Measurements from ENCODE around the gene HIRA. TPM values are rescaled to one million over a fixed set of nuclear protein-coding genes. Genes with fewer than 3 reads are reported as not detected.

The HIRA gene
- total RNA-seq, 3 donors from 2014 or later = 13.5 to 22.9 (median 18.4) TPM

GRCh38 chr22:19376247-19376646 is 55.3 kb downstream of the HIRA start:
- Histone ChIP-seq H3K4me1 (no peaks in the 10 kb centered on the region), H3K27ac (no peak overlapping the region), H3K36me3 (peaks cover 9% of the 10 kb centered on the region), H3K27me3 (no peaks in the 10 kb centered on the region), H3K9me3 (no peaks in the 10 kb centered on the region), H3K4me3 (no peak overlapping the region)
- DNase-seq (ENCODE audit: low spot score in 2 of 2) = no peak
- intact Hi-C loops (cut with DNase I; ENCODE audit: low total_unique reads) = no loop called here
- TF ChIP-seq POLR2A (IDR thresholded peaks at IDR 0.05) = no peak
- TF ChIP-seq CTCF (IDR thresholded peaks at IDR 0.05) = no peak
- TF ChIP-seq POLR2AphosphoS5 (IDR thresholded peaks at IDR 0.05) = no peak

- H3K27ac ChIP-seq = no peak overlapping the region
Observed at GRCh38 chr22:19375435-19375834, 56.1 kb downstream of the HIRA start.

GRCh38 chr22:19374410-19374809 is 57.1 kb downstream of the HIRA start:
- H3K9me3 ChIP-seq = no peaks in the 10 kb centered on the region
- H3K27ac ChIP-seq = no peak overlapping the region
- intact Hi-C loops (cut with DNase I; ENCODE audit: low total_unique reads) = no loop called here
- TF ChIP-seq POLR2AphosphoS5 (IDR thresholded peaks at IDR 0.05) (no peak), CTCF (IDR thresholded peaks at IDR 0.05) (no peak), POLR2A (IDR thresholded peaks at IDR 0.05) (no peak)
- H3K27me3 ChIP-seq = no peaks in the 10 kb centered on the region
- DNase-seq (ENCODE audit: low spot score in 2 of 2) = no peak
- H3K4me1 ChIP-seq = no peaks in the 10 kb centered on the region
- no peak overlapping the region for H3K4me3 ChIP-seq
- peaks cover 9% of the 10 kb centered on the region for H3K36me3 ChIP-seq

More at GRCh38 chr22:19375435-19375834, 56.1 kb downstream of the HIRA start:
- H3K36me3 ChIP-seq = peaks cover 9% of the 10 kb centered on the region
- H3K4me1 ChIP-seq = no peaks in the 10 kb centered on the region
- no peaks in the 10 kb centered on the region for H3K27me3 ChIP-seq
- TF ChIP-seq POLR2AphosphoS5 (IDR thresholded peaks at IDR 0.05) (no peak), POLR2A (IDR thresholded peaks at IDR 0.05) (no peak), CTCF (IDR thresholded peaks at IDR 0.05) (no peak)
- no peaks in the 10 kb centered on the region for H3K9me3 ChIP-seq
- intact Hi-C loops (cut with DNase I; ENCODE audit: low total_unique reads) = no loop called here
- no peak overlapping the region for H3K4me3 ChIP-seq
- no peak for DNase-seq (ENCODE audit: low spot score in 2 of 2)

GRCh38 chr22:19373450-19373849 is 58.1 kb downstream of the HIRA start:
- Histone ChIP-seq H3K27me3 (no peaks in the 10 kb centered on the region), H3K36me3 (peaks cover 9% of the 10 kb centered on the region), H3K27ac (no peak overlapping the region), H3K4me3 (no peak overlapping the region), H3K4me1 (no peaks in the 10 kb centered on the region), H3K9me3 (no peaks in the 10 kb centered on the region)
- TF ChIP-seq POLR2AphosphoS5 (IDR thresholded peaks at IDR 0.05) (no peak), CTCF (IDR thresholded peaks at IDR 0.05) (no peak), POLR2A (IDR thresholded peaks at IDR 0.05) (no peak)
- no peak for DNase-seq (ENCODE audit: low spot score in 2 of 2)
- intact Hi-C loops (cut with DNase I; ENCODE audit: low total_unique reads) = no loop called here

- Histone ChIP-seq H3K27ac (no peak overlapping the region), H3K4me1 (no peaks in the 10 kb centered on the region), H3K9me3 (no peaks in the 10 kb centered on the region), H3K27me3 (no peaks in the 10 kb centered on the region), H3K36me3 (peaks cover 9% of the 10 kb centered on the region), H3K4me3 (no peak overlapping the region)
- no peak for TF ChIP-seq POLR2A (IDR thresholded peaks at IDR 0.05)
- TF ChIP-seq CTCF (IDR thresholded peaks at IDR 0.05) = no peak
- no peak for TF ChIP-seq POLR2AphosphoS5 (IDR thresholded peaks at IDR 0.05)
- intact Hi-C loops (cut with DNase I; ENCODE audit: low total_unique reads) = no loop called here
- DNase-seq (ENCODE audit: low spot score in 2 of 2) = no peak
Observed at GRCh38 chr22:19371893-19372292, 59.6 kb downstream of the HIRA start.
